ENCODE measurements around the gene GIMAP7.

DNA sequence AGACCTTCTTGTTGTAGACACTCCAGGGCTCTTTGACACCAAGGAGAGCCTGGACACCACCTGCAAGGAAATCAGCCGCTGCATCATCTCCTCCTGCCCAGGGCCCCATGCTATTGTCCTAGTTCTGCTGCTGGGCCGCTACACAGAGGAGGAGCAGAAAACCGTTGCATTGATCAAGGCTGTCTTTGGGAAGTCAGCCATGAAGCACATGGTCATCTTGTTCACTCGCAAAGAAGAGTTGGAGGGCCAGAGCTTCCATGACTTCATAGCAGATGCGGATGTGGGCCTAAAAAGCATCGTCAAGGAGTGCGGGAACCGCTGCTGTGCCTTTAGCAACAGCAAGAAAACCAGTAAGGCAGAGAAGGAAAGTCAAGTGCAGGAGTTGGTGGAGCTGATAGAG, 5.5 kb downstream of the GIMAP7 start:
- TF ChIP-seq CTCF (IDR thresholded peaks at IDR 0.05) (no peak), EP300 (IDR thresholded peaks at IDR 0.05) (no peak)
